ENCODE measurements around the gene NIM1K.
"Not testable (repeated sequence)": the region's sequence is repeated elsewhere in the genome, so short reads cannot be mapped to it uniquely, and the experiment has no call there.

The NIM1K gene

DNA sequence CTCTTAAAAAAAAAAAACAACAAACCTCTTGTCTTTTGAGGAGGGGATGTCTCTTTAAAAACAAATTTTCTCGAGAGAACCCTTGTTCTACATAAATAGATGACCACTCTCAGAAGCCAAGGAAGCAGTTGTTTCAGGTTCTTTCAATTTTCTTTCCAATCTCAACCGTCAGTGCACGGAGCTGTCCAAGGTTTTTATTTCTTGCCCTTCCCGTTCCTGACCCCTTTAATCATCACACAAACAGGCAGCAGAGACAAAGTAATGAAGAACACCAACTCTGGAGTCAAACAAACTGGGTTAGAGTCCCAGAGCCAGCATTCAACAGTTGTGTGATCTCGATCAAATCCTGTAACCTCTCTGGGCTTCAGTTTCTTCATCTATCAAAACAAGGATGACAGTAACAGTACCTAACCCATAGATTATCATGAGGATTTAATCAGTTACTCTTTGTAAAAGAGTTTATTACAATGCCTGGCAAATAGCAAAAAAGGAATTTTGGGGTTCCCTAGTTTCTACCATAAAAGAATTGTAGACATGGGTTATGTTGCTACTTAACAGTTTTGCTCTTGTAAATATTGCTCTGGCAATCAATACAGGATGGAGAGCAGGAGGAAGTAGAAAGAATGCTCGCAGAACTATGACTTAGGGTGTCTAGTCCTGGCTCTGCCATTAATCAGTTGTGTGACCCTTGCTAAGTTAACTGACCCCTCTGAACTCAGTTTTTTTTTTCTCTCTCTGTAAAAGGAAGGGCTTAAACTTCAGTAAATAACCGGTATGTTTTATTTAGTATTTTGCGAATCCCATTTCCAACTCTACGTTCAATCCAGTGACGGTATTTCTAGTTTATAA, 1.0 kb upstream of the NIM1K start:
- no peak for DNase-seq (ENCODE audit: low read depth)

DNA sequence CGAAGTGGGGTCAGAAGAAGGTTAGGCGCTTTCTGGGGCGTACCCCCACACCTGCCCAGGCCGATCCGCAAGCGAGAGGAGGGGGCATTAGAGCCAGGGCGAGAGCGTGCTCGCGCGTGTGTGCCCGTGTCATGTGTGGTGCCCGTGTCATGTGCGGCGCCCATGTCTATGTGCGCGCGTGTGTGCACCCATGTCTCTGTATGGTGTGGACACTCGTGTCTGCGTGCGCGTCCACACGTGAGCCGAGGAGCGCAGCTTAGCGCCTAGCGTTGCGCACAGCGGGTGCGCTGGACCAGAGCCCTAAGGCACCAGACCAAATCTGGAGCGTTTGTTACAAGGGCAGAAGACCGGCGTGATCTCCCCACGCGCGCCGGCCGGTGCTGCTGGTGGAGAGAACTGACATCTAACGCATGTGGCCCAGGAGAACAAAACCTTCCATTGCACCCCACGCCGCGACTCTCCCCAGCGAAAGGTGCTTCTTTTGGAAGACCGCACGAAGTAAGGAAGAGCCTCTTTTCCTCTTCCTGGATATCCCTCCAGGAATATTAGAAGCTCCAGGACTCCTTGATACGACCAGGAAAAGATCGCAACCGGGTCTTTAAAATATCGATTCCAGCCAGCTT, 644 bp downstream of the NIM1K start:
- DNase-seq (ENCODE audit: low read depth) = no peak

DNA sequence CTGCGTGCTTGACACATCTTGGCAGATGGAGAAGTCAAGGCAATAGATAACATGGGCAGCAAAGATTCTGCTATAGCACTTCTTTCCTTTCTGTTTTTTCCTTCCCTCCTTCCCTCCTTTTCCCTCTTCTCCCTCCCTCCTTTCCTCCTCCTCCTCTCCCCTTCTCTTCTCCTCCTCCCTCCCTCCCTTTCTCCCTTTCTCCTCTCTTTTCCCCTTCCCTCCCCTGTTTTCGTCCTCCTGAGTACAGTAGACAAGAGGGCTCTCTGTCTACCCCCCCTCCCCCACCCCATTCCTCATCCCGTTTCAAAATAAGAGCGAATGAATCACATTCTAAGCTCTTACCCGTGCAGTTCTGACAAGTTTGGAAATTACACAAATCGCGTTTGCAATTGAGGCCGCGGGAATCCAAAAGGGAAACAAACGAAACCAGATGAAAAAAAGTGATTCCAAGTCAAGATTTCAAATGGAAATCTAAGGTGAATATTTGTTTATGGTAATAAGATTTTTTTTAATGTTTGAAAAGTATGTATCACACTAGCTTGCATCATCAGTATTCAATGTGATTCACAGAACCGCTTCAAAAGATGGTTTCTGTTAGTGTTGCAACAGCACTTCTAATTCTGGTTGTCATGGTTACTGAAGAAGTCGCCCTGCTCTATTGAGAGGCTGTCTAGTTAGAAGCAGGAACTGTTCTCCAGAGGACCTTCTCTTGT, 1.3 kb downstream of the NIM1K start:
- DNase-seq (ENCODE audit: low read depth) = no peak

DNA sequence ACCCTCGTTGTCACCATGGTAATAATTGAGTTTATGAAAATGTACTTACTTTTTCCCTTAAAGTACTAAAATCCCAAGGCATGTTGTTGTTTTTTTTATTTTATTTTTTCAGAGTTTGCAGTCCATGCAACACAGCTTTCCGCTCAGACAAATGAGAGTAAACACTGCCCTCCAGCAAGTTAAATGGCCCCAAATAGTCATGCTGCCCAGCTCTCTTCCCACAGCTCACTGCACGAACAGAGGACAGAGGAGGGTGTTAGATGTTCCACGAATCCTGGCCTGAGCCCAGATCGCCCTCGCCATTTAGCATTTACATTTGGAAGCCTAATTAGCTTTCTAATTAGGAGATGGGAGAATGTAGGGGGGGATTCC, 1.9 kb downstream of the NIM1K start:
- no peak for DNase-seq (ENCODE audit: low read depth)

DNA sequence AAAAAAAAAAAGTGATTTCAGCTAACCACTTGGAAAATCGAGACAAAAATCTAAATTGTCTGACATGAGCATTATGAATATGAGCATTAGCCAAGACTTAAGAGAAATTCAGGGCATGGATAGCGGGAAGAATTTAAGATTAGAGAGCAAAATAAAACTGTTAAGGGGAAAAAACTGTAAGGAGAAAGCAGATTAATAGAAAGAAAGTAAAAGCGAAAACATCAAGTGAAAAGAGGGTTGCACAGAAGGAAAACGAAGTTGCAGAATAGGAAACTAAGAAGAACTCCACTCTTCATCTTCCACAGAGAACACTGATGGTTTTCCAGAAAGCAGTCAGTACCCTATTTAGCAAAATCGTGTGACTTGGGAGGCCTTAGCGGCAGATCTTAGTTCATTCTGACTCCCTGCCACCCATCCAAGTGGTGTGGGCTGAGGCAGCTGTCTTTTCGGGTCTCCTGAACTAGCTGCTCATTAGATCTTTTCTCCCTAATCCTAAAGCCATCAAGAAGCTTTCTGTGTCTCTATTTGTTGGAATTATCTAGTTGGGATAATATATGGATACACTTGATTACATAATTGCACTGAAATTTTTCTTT, 3.7 kb downstream of the NIM1K start:
- no peak for DNase-seq (ENCODE audit: low read depth)

DNA sequence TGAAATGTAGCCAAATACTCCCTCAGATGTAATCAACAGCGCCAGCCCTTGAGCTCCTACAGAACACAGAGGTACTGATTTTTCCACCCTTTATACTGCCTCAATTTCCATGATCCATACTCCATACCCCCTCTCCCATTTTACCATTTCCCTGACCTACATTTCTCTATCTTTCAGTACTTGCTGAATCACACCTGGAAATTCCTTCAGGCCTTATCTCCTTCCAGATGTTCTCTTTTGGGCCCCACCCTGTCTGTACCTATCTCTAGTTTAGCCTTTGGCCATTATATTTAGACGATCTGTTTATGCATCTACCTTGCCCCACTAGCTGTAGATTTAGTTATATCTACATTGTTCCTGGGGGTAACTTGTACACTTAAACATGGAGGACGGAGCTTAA, 5.5 kb downstream of the NIM1K start:
- DNase-seq (ENCODE audit: low read depth) = no peak

DNA sequence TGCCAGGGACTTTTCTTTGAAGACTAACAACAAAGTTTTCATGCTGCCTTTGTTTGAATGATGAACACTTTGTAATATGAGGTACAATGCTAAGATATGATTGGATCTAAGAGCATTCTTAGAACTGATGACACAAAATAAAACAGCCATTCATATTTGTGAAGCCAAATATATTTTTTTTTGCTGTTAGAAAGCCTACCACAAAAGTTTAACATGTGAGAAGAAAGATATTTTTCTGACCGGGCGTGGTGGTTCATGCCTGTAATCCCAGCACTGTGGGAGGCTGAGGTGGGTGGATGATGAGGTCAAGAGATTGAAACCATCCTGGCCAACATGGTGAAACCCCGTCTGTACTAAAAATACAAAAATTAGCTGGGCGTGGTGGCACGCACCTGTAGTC, 9.4 kb downstream of the NIM1K start:
- DNase-seq (ENCODE audit: low read depth) = not testable (repeated sequence)

DNA sequence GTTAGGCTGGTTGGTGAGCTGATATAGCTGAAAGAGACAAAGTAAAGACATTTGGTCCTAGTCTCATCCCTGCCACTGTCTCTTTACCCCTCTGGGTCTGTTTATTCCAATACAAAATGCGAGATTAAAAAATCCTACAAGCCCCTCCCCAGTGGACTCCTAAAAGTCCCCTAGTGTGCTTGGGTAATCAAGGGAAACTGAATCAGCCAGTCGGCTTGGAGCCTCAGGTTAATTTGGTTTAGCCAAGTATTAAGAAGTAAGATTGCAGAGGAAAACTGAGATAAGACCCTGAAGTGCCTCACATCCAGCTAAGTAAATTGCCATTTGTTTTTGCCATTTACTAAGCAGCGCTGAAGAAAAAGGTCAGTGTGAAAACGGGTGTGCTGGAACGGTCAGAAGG, 10.4 kb downstream of the NIM1K start:
- no peak for DNase-seq (ENCODE audit: low read depth)

DNA sequence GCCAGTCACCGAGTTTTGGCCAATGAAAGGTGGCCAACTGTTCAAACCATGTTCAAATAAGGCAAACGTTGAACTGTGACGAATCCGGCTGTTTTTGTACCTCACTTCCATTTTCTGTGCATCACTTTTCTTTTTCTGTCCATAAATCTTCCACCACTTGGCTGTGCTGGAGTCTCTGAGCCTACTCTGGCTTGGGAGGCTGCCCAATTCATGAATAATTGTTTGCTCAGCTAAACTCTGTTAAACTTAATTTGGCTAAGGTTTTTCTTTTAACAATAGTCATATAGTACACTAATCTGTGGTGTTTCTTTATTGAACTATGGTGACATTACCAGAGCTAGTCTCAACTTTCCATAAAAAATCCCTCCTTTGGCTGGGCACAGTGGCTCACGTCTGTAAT, 11.3 kb downstream of the NIM1K start:
- DNase-seq (ENCODE audit: low read depth) = no peak

DNA sequence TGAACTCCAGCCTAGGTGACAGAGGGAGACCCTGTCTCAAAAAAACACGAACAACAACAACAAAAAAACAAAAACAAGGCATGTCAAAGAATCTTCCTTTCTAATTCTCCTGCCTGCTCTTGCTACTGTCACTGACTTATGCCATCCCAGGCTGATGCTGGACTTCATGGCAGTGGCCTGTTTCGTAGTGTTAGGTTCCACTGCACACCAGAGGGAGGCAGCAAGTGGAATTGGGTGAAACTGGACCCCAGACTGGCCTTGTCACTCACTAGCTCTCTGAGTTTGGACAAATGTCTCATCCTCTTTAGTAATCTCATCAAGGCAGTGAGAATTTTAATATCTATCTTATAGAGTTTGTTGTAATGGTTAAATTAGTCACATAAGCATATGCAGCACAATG, 12.9 kb downstream of the NIM1K start:
- DNase-seq (ENCODE audit: low read depth) = no peak

DNA sequence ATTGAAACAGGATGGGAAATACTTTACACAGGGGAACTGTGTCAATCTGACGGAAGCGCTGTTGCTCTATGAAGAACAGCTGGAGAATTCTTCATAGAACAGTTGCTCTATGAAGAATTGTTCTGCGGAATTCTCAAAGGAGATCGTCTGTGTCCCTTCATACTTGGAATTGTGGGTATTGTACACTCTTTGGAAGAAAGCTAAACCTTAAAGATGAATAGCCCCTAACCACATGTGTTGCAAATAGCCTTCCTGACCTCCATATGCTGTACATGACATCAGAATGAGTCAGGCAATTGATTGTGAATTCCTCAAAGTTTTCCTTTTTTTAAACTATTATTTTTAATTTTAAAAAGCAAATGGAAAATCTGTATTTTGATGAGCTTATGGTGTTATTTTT, 15.6 kb downstream of the NIM1K start:
- DNase-seq (ENCODE audit: low read depth) = no peak

DNA sequence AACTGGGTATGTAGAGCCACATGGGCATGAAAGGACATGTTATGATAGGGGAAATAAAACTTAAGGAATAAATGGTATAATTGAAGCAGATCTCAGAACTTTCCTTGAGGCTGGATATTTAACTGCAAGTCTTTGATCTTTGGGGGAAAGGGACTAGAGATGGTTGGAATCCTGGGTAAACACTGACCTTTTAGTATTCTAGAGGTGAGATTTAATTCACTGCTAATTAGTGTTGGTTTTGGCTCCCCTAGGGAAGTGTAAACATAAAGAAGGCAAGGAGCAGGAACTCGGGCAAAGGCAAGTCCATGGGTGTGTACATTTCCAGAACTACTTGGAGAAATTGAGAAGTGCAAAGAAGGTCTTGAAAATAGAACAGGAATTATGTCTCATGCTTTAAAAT, 16.6 kb downstream of the NIM1K start:
- DNase-seq (ENCODE audit: low read depth) = no peak

DNA sequence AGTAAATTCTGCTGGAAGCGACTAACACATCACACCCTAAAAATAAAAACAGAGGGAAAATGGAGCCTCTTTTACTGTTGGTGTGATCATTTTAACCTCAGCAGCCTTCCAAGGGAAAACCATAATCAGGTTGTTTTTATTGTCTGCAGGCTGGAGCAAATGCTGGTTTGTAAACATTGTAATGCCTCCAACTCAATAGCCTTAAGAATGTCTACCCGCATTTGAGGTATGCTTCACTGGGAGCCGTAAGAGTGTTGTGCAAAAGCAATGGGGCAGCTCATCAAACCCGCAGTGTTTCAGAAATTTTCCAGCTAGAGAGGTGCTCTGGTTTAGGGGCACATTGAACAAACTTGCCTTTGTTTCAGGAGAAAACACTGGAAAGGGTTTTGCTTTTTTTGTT, 17.0 kb downstream of the NIM1K start:
- no peak for DNase-seq (ENCODE audit: low read depth)

DNA sequence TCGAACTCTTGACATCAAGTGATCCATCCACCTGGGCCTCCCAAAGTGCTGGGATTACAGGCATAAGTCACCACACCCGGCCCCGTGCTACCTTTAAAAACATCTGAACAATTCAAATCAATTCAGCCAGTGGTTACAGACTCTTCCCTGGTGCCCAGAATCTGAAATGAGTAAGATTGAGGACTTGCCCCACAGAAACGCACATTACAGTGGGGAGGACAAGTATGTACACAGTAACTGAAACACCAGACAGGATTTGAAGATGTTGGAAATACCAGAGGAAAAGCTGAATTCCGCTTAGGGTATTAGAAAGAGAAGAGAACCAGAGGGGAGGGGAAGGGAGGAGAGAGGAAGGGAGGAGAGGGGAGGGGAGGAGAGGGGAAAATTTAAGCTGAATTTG, 17.8 kb downstream of the NIM1K start:
- no peak for DNase-seq (ENCODE audit: low read depth)

DNA sequence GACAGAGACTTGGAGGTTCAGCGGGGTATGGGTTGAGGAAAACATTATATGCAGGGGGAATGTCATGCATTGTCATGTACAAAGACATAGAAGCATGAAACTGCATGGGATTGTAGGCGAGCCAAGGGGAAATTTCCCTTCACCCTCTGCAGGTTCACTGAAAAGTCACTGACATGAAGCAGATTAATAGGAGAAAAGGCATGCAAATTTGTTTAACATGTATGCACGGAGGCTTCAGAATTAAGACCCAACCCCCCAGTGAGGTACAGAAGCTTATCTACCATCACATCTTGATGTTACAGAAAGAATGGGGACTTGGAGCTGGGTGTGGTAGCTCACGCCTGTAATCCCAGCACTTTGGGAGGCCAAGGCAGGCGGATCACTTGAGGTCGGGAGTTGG, 18.5 kb downstream of the NIM1K start:
- DNase-seq (ENCODE audit: low read depth) = no peak

DNA sequence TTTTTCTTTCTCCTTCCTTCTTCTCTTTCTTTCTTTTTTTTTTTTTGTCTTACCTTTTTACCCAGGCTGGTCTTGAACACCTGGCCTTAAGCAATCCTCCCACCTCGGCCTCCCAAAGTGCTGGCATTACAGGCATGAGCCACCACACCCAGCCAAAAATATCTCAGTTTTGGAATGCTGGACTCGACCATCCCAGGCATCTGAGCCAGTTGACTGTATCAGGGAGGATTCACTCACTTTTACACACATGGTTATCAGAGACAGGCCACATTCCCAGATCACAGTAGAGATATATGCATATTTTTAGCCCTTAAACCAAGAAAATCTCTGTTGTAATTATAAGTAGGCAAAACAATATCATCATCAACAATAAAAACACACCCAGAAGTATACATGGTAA, 21.9 kb downstream of the NIM1K start:
- DNase-seq (ENCODE audit: low read depth) = no peak

DNA sequence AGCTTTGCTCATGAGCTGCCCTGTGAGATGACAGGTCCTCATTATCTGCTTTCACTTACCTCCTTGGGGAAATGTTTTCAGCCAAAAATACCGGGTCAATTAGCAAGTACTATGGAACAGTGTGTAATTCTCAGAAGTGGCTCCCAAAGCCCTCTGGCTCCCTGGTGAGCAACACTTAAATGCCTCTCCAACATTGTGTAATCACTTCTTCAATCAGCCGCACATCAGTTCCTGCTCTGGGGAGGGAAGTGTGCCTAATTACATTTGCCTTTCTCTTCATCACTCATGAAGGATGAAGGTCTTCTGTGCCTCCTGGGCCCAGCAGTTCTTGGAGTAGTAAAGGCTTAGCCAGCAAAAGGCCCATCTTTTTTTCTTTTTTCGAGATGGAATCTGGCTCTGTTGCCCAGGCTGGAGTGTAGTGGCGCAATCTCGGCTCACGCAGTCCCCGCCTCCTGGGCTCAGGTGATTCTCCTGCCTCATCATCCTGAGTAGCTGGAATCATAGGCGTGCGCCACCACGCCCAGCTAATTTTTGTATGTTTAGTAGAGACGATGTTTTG, 23.1 kb downstream of the NIM1K start:
- DNase-seq (ENCODE audit: low read depth) = no peak

DNA sequence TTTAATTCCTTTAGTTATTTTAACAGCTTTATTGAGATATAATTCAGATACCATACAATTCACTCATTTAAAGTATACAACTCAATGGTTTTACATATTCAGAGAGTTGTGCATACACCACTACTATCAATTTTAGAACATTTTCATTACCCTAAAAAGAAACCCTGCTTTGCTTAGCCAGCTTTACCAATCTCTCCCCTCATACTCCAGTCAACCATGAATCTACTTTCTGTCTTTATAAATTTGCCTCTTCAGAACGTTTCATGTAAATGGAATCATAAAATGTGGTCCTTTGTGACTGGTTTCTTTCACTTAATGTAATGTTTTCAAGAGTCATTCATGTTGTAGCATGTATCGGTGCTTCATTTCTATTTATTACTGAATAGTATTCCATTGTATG, 24.9 kb downstream of the NIM1K start:
- DNase-seq (ENCODE audit: low read depth) = no peak

DNA sequence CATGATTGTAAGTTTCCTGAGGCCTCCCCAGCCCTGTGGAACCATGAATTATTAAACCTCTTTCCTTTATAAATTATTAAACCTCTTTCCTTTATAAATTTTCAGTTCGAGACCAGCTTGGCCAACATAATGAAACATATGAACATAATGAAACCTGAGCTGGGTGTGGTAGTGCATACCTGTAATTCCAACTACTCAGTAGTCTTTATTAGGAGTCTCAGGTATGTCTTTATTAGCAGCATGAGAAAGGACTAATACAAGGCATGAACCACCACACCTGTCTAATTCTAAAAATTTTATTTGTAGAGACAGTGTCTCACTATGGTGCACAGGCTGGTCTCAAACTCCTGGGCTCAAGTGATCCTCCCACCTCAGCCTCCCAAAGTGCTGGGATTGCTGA, 27.1 kb downstream of the NIM1K start:
- no peak for DNase-seq (ENCODE audit: low read depth)

DNA sequence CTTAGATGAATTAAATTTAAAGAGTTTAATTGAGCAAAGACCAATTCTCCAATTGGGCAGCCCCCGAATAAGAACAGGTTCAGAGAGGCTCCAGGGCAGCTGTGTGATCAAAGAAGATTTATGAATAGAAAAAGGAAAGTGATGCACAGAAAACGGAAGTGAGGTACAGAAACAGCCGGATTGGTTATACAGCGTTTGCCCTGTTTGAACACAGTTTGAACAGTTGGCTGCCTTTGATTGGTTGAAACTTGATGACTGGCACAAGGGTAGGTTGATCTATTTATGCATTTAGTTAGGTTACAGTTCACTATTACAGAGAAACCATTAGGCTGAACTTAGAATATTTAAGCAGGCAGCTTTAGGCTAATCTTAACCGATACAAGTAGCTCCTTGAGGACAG, 29.5 kb downstream of the NIM1K start:
- no peak for DNase-seq (ENCODE audit: low read depth)

DNA sequence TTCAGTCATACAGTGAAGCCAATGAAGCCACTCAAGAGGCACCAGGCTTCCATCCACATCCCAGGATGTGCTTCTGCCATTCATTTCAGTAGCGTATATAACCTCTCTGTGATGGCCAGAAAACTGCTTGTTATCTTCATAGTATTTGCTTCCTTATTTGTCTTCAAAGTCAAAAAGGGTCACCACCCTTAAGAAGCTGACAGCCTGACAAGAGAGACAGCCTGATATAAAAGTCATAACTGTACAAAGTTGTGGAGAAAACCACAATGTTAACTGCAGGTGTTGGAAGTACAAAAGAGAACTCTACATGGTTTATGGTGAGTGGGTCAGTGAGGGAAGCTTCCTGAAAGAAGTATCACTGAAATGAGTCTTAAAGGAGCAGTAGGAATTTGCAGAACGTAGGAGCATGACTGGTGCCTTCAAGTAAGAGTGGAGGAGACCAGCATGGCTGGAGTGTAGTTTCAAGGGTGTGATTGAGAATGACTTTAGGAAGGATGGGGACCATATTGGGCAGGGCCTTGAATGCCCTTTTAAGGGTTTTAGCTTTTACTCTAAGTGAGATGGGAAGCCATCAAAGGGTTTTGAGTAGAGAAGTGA, 33.7 kb downstream of the NIM1K start:
- no peak for DNase-seq (ENCODE audit: low read depth)

DNA sequence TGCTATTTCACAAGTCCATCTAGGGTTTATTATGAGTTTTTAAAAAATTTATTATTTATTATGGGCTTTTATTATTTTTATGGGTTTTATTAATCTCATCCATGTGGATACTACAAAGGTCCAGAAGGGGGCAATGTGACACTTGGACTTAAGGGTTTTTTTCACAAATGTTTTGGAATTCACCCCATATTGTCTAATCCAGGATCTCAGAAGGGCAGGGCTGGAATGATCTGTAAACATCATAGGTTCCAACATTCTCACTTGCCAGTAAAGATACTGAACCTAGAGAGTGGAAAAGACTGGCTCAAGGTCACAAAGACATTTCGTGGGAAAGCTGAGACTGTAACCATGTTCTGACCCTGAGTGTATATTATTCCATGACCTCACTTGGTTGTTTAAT, 35.6 kb downstream of the NIM1K start:
- no peak for DNase-seq (ENCODE audit: low read depth)
